SK-MEL-5 (cell line): ENCODE data around the gene ID4. TPM values are rescaled to one million over a fixed set of nuclear protein-coding genes. Genes with fewer than 3 reads are reported as not detected.

Experiments used
- DNase-seq: peaks from one replicate; pipeline ENCODE4 v3.0.0-alpha.2; 2016; ENCODE audit warnings: low read depth, low spot score
- in situ Hi-C: cut with HindIII; loops from 2 replicates; pipeline ENCODE4 v1.10.0; 2016; ENCODE audit warnings: low sequenced_read_pairs, high pct_unique_total_duplicates, low pct_unique_long_range_greater_than_20kb
- total RNA-seq: library from RNA; depleted of rRNA; stranded (reverse); fragments of >200 nt; shearing (Covaris generic); gene quantifications from 2 replicates; pipeline ENCODE4 v1.2.3, GENCODE V29; 2014

The ID4 gene
- total RNA-seq, 1 experiment from 2014 or later, result 31.9 TPM

- in situ Hi-C loops, result no loop called here
- no peak for DNase-seq
Measured at GRCh38 chr6:19827247-19827646, 9.9 kb upstream of the ID4 start.

- in situ Hi-C loops, result no loop called here
- DNase-seq, result no peak
Measured at GRCh38 chr6:19827903-19828302, 9.3 kb upstream of the ID4 start.

- DNase-seq, result no peak
- in situ Hi-C loops, result no loop called here
Measured at GRCh38 chr6:19830171-19830570, 7.0 kb upstream of the ID4 start.

- in situ Hi-C loops, result no loop called here
- DNase-seq, result no peak
Measured at GRCh38 chr6:19831358-19831757, 5.8 kb upstream of the ID4 start.

- in situ Hi-C loops, result no loop called here
- peak; percentile 49 for DNase-seq
Measured at GRCh38 chr6:19833947-19834346, 3.2 kb upstream of the ID4 start.

GRCh38 chr6:19834858-19835257, 2.3 kb upstream of the ID4 start:
- DNase-seq, result no peak
- in situ Hi-C loops, result no loop called here

- no peak for DNase-seq
Measured at GRCh38 chr6:19835605-19836004, 1.6 kb upstream of the ID4 start.

GRCh38 chr6:19837511-19838441, 606 bp downstream of the ID4 start:
- in situ Hi-C loops, result no loop called here
- peak; percentile 51 for DNase-seq

More at GRCh38 chr6:19835605-19836004, 1.6 kb upstream of the ID4 start:
- in situ Hi-C loops, result no loop called here

GRCh38 chr6:19838442-19839236, 1.5 kb downstream of the ID4 start:
- DNase-seq, result peak; percentile 58

GRCh38 chr6:19839237-19839546, 2.0 kb downstream of the ID4 start:
- in situ Hi-C loops, result no loop called here
- DNase-seq, result no peak

More at GRCh38 chr6:19838442-19839236, 1.5 kb downstream of the ID4 start:
- in situ Hi-C loops, result no loop called here

GRCh38 chr6:19839788-19840187, 2.6 kb downstream of the ID4 start:
- in situ Hi-C loops, result no loop called here

GRCh38 chr6:19841181-19841580, 4.0 kb downstream of the ID4 start:
- in situ Hi-C loops, result no loop called here
- DNase-seq, result peak; percentile 83

More at GRCh38 chr6:19839788-19840187, 2.6 kb downstream of the ID4 start:
- no peak for DNase-seq

- in situ Hi-C loops, result no loop called here
Measured at GRCh38 chr6:19842030-19842615, 5.0 kb downstream of the ID4 start.

GRCh38 chr6:19844689-19845088, 7.5 kb downstream of the ID4 start:
- no peak for DNase-seq
- in situ Hi-C loops, result no loop called here

More at GRCh38 chr6:19842030-19842615, 5.0 kb downstream of the ID4 start:
- no peak for DNase-seq

- DNase-seq, result no peak
- in situ Hi-C loops, result no loop called here
Measured at GRCh38 chr6:19845266-19846041, 8.3 kb downstream of the ID4 start.

- no peak for DNase-seq
- in situ Hi-C loops, result no loop called here
Measured at GRCh38 chr6:19848465-19849029, 11.4 kb downstream of the ID4 start.

GRCh38 chr6:19849196-19849595, 12.0 kb downstream of the ID4 start:
- no peak for DNase-seq
- in situ Hi-C loops, result no loop called here
